C4-2B (cell line): Measurements from ENCODE around the gene KCP.

Experiments used
- H3K27ac ChIP-seq: fragments of 450-650 bp; 2 replicates; pipeline ENCODE4 v1.5.1; 2017
- ZFX ChIP-seq: fragments of 450-650 bp; IDR thresholded peaks from 2 replicates; pipeline ENCODE4 v1.6.1; 2017
- TF ChIP-seq, protein P1 (sequence below): fragments of 450-650 bp; conservative IDR thresholded peaks from 2 replicates; pipeline ENCODE4 v1.5.1; 2017; ENCODE audit warnings: mild to moderate bottlenecking

The KCP gene

DNA sequence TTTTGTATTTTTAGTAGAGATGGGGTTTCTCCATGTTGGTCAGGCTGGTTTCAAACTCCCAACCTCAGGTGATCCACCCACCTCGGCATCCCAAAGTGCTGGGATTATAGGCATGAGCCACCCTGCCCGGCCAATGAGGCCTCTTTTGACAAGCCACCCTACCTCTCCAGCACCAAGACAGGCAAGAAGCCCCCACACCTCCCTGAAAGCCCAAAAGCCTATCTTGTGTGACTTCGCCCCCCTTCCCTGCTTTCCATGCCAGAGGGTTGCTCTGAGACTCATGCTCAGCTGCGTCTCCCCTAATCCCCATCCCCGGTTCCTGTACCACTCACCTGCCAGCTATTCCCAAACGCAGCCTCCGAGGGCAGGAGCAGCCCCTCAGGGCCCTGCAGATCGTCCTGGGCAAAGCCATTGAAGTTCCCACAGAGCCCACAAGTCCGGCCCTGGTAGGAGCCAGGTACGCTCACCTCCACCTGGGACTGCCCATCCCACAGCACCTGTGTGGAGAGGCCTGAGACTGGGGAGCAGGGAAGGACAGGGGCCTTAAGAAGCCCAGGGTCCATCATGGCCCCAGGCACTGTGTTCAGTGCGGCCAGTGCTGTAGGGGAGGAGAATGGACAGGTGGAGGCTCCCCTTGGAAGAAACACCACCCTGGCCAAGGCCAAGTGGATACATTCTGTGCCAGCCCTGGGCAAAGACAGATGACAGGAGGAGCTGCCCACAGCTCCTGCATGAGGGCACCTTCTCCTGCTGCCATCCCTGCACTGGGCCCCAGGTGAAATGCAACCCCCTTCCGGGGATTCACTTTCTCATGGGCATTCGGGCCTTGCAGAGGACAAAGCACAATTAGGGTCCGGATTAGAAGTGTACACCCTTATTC is 32.0 kb downstream of the KCP start:
- TF ChIP-seq, protein P1, sequence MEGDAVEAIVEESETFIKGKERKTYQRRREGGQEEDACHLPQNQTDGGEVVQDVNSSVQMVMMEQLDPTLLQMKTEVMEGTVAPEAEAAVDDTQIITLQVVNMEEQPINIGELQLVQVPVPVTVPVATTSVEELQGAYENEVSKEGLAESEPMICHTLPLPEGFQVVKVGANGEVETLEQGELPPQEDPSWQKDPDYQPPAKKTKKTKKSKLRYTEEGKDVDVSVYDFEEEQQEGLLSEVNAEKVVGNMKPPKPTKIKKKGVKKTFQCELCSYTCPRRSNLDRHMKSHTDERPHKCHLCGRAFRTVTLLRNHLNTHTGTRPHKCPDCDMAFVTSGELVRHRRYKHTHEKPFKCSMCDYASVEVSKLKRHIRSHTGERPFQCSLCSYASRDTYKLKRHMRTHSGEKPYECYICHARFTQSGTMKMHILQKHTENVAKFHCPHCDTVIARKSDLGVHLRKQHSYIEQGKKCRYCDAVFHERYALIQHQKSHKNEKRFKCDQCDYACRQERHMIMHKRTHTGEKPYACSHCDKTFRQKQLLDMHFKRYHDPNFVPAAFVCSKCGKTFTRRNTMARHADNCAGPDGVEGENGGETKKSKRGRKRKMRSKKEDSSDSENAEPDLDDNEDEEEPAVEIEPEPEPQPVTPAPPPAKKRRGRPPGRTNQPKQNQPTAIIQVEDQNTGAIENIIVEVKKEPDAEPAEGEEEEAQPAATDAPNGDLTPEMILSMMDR = no peak
- no peak for TF ChIP-seq ZFX
- H3K27ac ChIP-seq = peak overlapping the region; percentile 62; the same call in 1 of the 2 replicates

DNA sequence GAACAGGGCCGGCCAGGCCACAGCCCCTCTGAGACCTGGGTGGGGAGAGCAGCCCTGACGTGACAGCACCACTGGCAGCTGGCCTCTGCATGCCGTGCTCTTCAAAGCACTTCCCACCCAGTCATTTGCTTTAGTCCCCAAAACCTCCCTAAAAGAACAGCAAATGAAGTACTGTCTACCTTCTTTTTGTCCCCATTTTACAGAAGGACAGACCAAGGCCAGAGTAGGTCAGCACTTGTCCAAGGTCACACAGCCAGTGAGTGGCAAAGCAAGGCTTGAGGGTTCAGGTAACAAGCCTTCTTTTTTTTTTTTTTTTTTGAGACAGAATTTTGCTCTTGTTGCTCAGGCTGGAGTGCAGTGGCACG is 32.8 kb downstream of the KCP start:
- no peak overlapping the region for H3K27ac ChIP-seq
- no peak for TF ChIP-seq ZFX
- TF ChIP-seq, protein P1 = no peak

DNA sequence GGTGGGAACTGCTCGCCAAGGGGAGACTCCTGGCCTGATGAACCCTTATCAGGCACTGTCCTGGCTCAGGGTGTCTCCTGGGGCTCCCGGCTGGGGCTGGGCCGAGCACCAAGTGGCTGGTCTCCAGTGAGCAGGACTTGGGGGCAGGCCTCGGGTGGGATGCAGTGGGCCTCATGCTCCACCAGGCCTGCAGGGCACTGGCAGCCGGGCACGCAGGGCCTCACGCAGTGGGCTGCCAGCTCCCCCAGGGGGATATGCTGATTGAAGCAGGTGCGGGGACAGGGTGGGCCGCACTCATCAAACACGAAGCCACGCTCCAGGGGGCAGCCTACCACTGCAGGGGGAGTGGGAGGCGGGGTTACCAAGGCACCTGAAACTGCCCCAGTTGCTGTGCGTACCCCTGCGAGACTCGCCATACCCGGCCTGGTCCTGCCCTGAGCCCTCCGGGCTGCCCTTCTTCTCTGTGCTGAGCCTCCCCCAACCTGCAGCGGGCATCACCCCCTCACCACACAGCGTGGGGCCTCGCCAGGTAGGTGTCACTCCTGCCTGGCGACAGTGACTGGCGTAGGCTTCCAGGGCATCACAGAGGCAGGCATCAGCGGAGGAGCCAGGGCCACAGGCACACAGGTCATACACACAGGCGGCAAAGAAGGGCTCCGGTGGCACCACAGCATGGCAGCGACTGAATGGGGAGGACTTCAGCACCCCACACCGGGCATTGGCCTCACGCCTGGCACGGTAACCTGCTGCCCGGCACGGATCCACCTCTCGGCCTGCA is 33.3 kb downstream of the KCP start:
- no peak for TF ChIP-seq ZFX
- TF ChIP-seq, protein P1 = no peak
- H3K27ac ChIP-seq = no peak overlapping the region

DNA sequence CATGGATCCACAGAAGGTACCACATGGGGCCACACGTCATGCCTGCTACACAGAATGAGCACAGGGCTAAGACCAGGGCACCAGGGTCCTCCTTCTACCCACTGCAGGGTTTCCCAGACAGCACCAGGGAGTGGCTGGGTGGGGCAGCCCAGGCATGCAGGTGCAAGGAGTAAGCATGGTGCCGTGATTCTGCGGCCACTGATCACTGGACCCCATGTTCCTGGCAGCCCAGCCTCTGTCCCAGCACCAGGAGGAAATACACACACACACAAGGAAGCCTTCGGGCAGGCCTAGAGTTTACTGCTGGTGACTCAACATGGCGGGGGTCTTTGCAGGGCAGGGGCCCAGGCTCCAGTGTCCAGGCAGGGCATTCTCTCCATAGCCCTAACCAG is 33.9 kb downstream of the KCP start:
- no peak overlapping the region for H3K27ac ChIP-seq
- TF ChIP-seq, protein P1 = no peak
- TF ChIP-seq ZFX = no peak

DNA sequence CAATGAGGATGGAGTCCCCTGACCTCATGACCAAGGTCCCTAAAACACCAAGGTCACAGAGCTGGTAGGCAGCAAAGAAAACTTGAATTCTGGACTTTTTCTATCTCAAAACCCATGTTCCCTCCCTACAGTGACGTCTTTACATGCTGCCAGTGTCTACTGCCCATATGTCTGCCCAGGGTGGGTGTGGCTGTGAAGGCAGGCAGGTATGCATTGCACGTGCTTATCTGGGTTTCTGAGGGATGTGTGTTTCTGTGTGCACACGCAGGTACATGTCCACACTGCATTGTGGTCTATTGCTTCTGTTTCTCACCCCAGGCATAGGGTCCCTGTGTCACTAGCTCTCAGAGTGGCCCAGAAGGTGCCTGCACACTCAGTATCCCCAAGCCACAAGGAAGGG is 34.4 kb downstream of the KCP start:
- no peak for TF ChIP-seq ZFX
- TF ChIP-seq, protein P1 = no peak
- H3K27ac ChIP-seq = no peak overlapping the region

DNA sequence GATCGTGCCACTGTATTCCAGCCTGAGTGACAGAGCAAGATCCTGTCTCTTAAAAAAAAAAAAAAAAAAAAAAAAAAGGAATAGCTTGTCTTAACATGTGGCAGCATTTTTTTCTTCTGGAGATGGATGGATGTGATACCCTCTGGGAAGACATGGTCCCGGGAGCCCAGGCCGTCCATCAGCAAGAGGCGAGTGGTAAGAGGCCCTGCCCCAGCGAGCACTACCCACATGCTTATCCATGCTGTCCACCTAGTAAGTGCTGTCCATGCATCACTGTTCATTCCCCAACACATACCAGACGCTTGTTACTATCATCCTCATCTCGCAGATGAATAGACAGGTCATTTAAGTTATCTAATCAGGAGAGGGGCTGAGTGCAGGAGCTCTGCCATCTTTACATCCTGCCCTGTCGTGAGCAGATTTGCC is 35.0 kb downstream of the KCP start:
- TF ChIP-seq, protein P1 = no peak
- TF ChIP-seq ZFX = no peak
- no peak overlapping the region for H3K27ac ChIP-seq
